T-cell (primary cell): ENCODE results near the gene MICU2. TPM values are rescaled to one million over a fixed set of nuclear protein-coding genes. Genes with fewer than 3 reads are reported as not detected.
A peak's percentile ranks its signal among the peaks of the same experiment; 100 is the strongest.

Source experiments
- ATAC-seq, 4 experiments: fragments of 200-7000 bp in 3 of 4; fragments of 150-1000 bp in 1 of 4; cut with Tn5 transposase; replicated peaks in 1 of 4; 1 replicate in 3 of 4; 2 replicates in 1 of 4; pipeline ENCODE4 v1.10.0; 2021; ENCODE audit warnings: moderate library complexity in 3 of 4, mild to moderate bottlenecking in 2 of 4, moderate number of reproducible peaks in 1 of 4
- CTCF ChIA-PET, 2 donors: fragments of 300-600 bp; sonication (Branson Sonifier 250); formaldehyde crosslinking; loops; one replicate each; lab custom pipeline; 2022; ENCODE audit warnings: antibody characterized with exemption in 2 of 2; lab: Charles Lee
- POLR2A ChIA-PET, 2 donors: fragments of 300-600 bp; sonication (Branson Sonifier 250); formaldehyde crosslinking; loops; one replicate each; lab custom pipeline; 2022; ENCODE audit warnings: antibody characterized with exemption in 2 of 2; lab: Charles Lee
- DNase-seq, 35 experiments: peaks; one replicate each; pipeline versions ENCODE4 v3.0.0 to v3.0.0-alpha.2; 2013 to 2023
- H3K27ac ChIP-seq: one replicate; pipeline ENCODE4 v1.5.1; 2013; ENCODE audit warnings: low read length
- H3K27me3 ChIP-seq, 2 experiments: replicated peaks in 1 of 2; 1 replicate in 1 of 2; 2 replicates in 1 of 2; pipeline versions ENCODE4 v1.6.1 to v1.7.0; 2013; ENCODE audit warnings: low read length in 1 of 2, mixed read lengths in 1 of 2; ENCODE audit not compliant: control insufficient read depth in 2 of 2, insufficient read depth in 2 of 2; ENCODE audit errors: extremely low read depth in 1 of 2
- H3K36me3 ChIP-seq, 2 donors: 1 replicate in 1 of 2; 2 replicates in 1 of 2; pipeline versions ENCODE4 v1.6.1 to v1.7.0; 2013; ENCODE audit warnings: low read length in 1 of 2; ENCODE audit not compliant: control insufficient read depth in 2 of 2, insufficient read depth in 1 of 2; ENCODE audit errors: extremely low read depth in 1 of 2
- H3K4me1 ChIP-seq, 2 experiments: 1 replicate in 1 of 2; 2 replicates in 1 of 2; pipeline versions ENCODE4 v1.6.1 to v1.7.0; 2013; ENCODE audit warnings: low read length in 2 of 2, mixed read lengths in 1 of 2; ENCODE audit not compliant: insufficient read depth in 2 of 2, control insufficient read depth in 1 of 2; ENCODE audit errors: extremely low read depth in 1 of 2
- H3K4me3 ChIP-seq, 2 donors: 1 replicate in 1 of 2; 2 replicates in 1 of 2; pipeline versions ENCODE4 v1.5.1 to v1.7.0; 2013; ENCODE audit warnings: mild to moderate bottlenecking in 2 of 2, low read length in 1 of 2, moderate library complexity in 1 of 2; ENCODE audit not compliant: control insufficient read depth in 1 of 2; ENCODE audit errors: extremely low read depth in 1 of 2
- H3K9me3 ChIP-seq: 2 replicates; pipeline ENCODE4 v1.7.0; 2013
- H3K27ac Mint-ChIP-seq, 2 donors: one replicate each; pipeline ENCODE4 v1.8.0; 2020 to 2021; ENCODE audit warnings: mild to moderate bottlenecking in 2 of 2, mixed read lengths in 2 of 2
- H3K27me3 Mint-ChIP-seq, 2 donors: one replicate each; pipeline ENCODE4 v1.8.0; 2021 to 2022; ENCODE audit warnings: mixed read lengths in 2 of 2
- H3K36me3 Mint-ChIP-seq: one replicate; pipeline ENCODE4 v1.8.0; 2021; ENCODE audit warnings: mixed read lengths
- H3K4me1 Mint-ChIP-seq, 3 donors: one replicate each; pipeline ENCODE4 v1.8.0; 2020 to 2022; ENCODE audit warnings: mixed read lengths in 3 of 3, mild to moderate bottlenecking in 1 of 3
- H3K4me3 Mint-ChIP-seq, 3 donors: one replicate each; pipeline ENCODE4 v1.8.0; 2020 to 2022; ENCODE audit warnings: mild to moderate bottlenecking in 3 of 3, mixed read lengths in 3 of 3, moderate library complexity in 3 of 3
- H3K9me3 Mint-ChIP-seq, 3 donors: one replicate each; pipeline ENCODE4 v1.8.0; 2020 to 2022; ENCODE audit warnings: mixed read lengths in 3 of 3
- WGBS: methylation state at CpG from one replicate; pipeline ENCODE4 v1.1.5; 2013; ENCODE audit warnings: missing lambda C conversion rate; ENCODE audit not compliant: insufficient coverage; 5-methylcytosine and 5-hydroxymethylcytosine counted together
- total RNA-seq, 35 experiments: library from RNA in 6 of 35; stranded (reverse) in 6 of 35; fragments of 120-200 nt in 1 of 35; gene quantifications; one replicate each; pipeline versions ENCODE4 v1.2.1 to v1.2.4 and lab custom pipeline; 2013 to 2026

The MICU2 gene
- total RNA-seq, 5 donors from 2014 or later (not counting 1 experiment from before 2014, with no cell fraction given), result 30.6 to 40.6 (median 38.6) TPM

DNA sequence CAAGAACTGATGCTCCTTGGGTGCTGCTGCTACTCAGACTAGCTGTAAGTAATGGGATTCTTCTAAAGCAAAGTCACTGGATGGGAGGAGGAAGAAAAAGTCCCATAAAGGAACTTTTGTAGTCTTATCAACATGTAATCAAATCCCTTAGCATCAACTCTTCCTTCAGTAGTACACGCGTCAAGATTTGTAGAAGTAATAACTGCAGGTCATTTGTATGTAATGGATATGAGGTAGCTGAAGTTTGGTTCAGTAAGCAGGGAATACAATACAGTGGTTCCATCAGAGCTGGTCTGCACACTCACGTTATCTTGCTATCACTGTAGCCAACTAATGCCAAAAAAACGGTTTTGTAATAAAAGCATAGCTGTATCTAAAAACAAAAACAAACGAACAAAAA, 72.5 kb downstream of the MICU2 start:
- no peak overlapping the region for H3K27ac ChIP-seq
- no peak for DNase-seq
- WGBS, result 100% methylated on average over 1 of the region's 5 CpGs
- no peak overlapping the region for H3K4me3 ChIP-seq
- ChIA-PET POLR2A (no interaction called here), CTCF (no interaction called here)
- peaks cover 0 to 14% of the 10 kb centered on the region in 2 experiments for H3K4me1 ChIP-seq
- no peak overlapping the region for H3K4me3 Mint-ChIP-seq
- no peaks in the 10 kb centered on the region for H3K27me3 ChIP-seq
- no peaks in the 10 kb centered on the region for H3K9me3 Mint-ChIP-seq
- H3K27ac Mint-ChIP-seq, result no peak overlapping the region
- peaks cover 0 to 3% of the 10 kb centered on the region in 2 donors for H3K36me3 ChIP-seq
- no peaks in the 10 kb centered on the region for H3K9me3 ChIP-seq
- ATAC-seq, result no peak
- peaks cover 11 to 22% (median 21%) of the 10 kb centered on the region in 3 donors for H3K4me1 Mint-ChIP-seq
- H3K36me3 Mint-ChIP-seq, result peaks cover 28% of the 10 kb centered on the region
- no peaks in the 10 kb centered on the region for H3K27me3 Mint-ChIP-seq

DNA sequence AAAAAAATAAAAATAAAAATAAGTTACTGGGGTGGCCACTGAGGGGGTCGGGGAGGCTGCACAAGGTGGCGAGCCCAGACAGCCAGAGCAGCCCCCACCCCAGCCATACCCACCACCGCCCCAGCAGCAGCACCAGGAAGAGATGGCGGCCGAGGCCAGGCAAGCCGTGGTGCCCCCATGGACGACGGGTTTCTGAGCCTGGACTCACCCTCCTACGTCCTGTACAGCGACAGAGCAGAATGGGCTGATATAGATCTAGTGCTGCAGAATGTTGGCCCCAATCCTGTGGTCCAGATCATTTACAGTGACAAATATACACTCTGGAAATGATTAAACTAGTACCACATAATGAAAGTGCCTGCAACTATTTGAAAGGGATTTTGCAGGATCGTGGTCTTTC, 73.3 kb downstream of the MICU2 start:
- H3K9me3 Mint-ChIP-seq, result no peaks in the 10 kb centered on the region
- H3K36me3 Mint-ChIP-seq, result peaks cover 33% of the 10 kb centered on the region
- ATAC-seq (no peak), DNase-seq (no peak)
- 94% methylated on average over 6 of the region's 11 CpGs for WGBS
- CTCF ChIA-PET, result no interaction called here
- peaks cover 11 to 22% (median 21%) of the 10 kb centered on the region in 3 donors for H3K4me1 Mint-ChIP-seq
- no peaks in the 10 kb centered on the region for H3K27me3 ChIP-seq
- H3K27me3 Mint-ChIP-seq, result no peaks in the 10 kb centered on the region
- H3K4me1 ChIP-seq, result peaks cover 0 to 14% of the 10 kb centered on the region in 2 experiments
- H3K9me3 ChIP-seq, result no peaks in the 10 kb centered on the region
- H3K36me3 ChIP-seq, result peaks cover 0 to 3% of the 10 kb centered on the region in 2 donors
- no peak overlapping the region for H3K27ac ChIP-seq
- POLR2A ChIA-PET, result no interaction called here
- no peak overlapping the region for H3K4me3 ChIP-seq
- H3K27ac Mint-ChIP-seq, result no peak overlapping the region
- H3K4me3 Mint-ChIP-seq, result no peak overlapping the region

DNA sequence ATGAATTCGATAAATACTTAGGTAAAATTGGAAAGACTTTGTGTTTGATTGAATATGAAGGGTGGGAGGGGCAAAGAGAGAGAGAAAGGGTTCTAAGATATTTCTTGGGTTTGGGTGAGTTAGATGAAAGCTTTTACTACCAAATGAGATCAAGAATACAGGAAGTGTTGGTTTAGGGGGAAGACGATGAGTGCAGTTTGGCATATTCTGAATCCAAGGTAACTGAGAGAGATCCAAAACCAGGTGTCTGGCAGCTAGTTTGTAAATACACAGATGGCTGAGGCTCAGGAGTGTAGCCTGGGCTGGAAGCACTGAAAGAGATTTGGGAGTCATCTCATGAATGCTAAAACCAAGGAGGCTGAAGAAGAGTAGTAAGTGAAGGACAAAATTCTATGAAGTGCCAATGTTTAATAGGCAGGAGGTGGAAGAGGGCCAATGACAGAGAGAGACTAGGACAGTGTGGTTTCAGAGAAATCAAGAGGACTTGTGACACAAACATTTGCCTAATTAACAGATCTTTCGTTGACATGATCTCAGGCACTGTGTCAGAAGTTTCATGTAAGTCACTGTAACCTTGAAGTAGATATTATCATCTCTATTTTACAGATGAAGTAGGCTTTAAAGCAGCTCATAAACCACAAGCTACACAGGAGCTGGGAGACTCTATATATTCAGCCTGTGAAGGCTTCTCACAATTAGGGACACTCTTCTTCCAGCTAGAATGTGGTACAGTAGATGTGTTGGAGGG, 74.7 kb downstream of the MICU2 start:
- peak in 2 of 4 experiments; percentile 54 to 71 for ATAC-seq
- CTCF ChIA-PET, result interaction anchor here in 1 of 2 donors (0.5 kb wide), 1 partner anchor 57 kb away, joined by 3 read pairs; no protein-coding TSS in a partner anchor

DNA sequence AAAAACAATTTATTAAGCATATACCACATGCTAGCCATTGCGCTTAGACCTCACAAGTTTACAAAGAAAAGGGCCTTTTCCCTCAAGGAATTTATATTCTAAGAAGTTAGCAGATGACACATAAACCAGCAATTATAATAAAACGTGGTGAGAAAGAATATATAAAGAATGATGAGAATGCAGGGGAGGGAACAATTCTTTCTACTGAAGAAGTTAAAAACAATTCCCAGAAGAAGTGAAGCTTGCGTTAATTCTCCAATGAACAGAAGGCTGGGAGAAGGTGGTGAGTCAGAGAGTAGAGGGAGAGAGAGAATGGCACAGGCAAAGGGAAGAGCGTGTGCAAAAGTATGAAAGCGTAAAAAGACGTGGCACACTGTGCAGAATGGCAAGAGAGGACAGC, 75.4 kb downstream of the MICU2 start:
- Histone ChIP-seq H3K27ac (no peak overlapping the region), H3K4me1 (peaks cover 0 to 14% of the 10 kb centered on the region in 2 experiments), H3K36me3 (peaks cover 0 to 5% of the 10 kb centered on the region in 2 donors), H3K27me3 (no peaks in the 10 kb centered on the region), H3K4me3 (no peak overlapping the region), H3K9me3 (no peaks in the 10 kb centered on the region)
- no peak overlapping the region for H3K4me3 Mint-ChIP-seq
- no peak for DNase-seq
- POLR2A ChIA-PET, result no interaction called here
- no peak overlapping the region for H3K27ac Mint-ChIP-seq
- 100% methylated on average over 1 of the region's 6 CpGs for WGBS
- H3K36me3 Mint-ChIP-seq, result peaks cover 38% of the 10 kb centered on the region
- ATAC-seq, result no peak
- no peaks in the 10 kb centered on the region for H3K27me3 Mint-ChIP-seq
- H3K9me3 Mint-ChIP-seq, result no peaks in the 10 kb centered on the region
- CTCF ChIA-PET, result interaction anchor here in 1 of 2 donors (0.5 kb wide), 1 partner anchor 58 kb away, joined by 3 read pairs; no protein-coding TSS in a partner anchor
- peaks cover 11 to 22% (median 21%) of the 10 kb centered on the region in 3 donors for H3K4me1 Mint-ChIP-seq

More for the DNA sequence above, 74.7 kb downstream of the MICU2 start:
- POLR2A ChIA-PET, result interaction anchor here in 1 of 2 donors (0.5 kb wide), 1 partner anchor 46 kb away, joined by 7 read pairs; no protein-coding TSS in a partner anchor
- peaks cover 0 to 5% of the 10 kb centered on the region in 2 donors for H3K36me3 ChIP-seq
- Mint-ChIP-seq H3K4me3 (no peak overlapping the region), H3K36me3 (peaks cover 34% of the 10 kb centered on the region), H3K9me3 (no peaks in the 10 kb centered on the region), H3K27me3 (no peaks in the 10 kb centered on the region), H3K27ac (no peak overlapping the region), H3K4me1 (peaks cover 11 to 22% (median 21%) of the 10 kb centered on the region in 3 donors)
- peaks cover 0 to 14% of the 10 kb centered on the region in 2 experiments for H3K4me1 ChIP-seq
- H3K27me3 ChIP-seq, result no peaks in the 10 kb centered on the region
- H3K27ac ChIP-seq, result no peak overlapping the region
- H3K4me3 ChIP-seq, result no peak overlapping the region
- no peaks in the 10 kb centered on the region for H3K9me3 ChIP-seq
- 40% methylated on average over 2 of the region's 3 CpGs for WGBS
- DNase-seq, result peak in 1 of 35 experiments; percentile 6

DNA sequence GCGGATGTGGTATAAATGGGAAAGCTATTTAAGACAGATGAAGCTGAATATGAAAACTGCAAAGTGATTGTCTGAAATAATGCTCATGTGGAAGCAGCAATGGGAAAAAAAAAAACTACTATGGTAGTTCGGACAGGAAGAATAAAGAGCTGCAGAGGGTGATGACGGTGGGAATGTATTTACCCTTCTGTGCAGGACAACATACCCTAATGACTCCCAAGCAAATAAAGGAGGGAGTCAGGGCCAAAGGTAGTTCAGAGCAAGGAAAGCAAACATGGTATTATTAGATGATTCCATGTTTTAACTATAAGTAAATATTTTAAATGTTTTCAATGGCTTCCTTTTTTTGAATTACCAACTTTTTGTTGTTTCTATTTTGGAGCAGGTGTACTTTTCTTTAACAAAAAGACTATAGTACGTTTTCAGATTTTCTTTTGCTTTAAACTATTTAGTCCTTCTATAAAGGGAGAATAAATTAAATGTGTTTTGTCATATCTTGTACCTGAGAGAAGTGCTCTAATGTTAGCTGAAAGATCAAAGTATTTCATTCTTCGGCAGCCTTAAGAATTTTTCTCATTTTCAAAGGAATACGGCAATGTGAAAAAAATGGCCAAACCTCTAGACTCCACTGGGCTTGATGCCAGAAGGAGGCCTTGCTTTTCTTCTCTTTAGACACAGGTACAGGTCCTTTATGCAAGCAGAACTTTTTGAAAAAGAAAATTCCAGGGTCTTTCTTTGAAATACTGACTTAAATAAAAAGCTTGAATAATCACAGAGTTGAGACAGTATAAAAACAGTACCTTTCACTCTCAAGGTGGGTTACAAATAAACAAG, 77.0 kb downstream of the MICU2 start:
- H3K4me3 Mint-ChIP-seq, result no peak overlapping the region
- WGBS, result 100% methylated on average over 2 of the region's 6 CpGs
- ATAC-seq, result no peak
- H3K9me3 Mint-ChIP-seq, result no peaks in the 10 kb centered on the region
- H3K36me3 Mint-ChIP-seq, result peaks cover 39% of the 10 kb centered on the region
- Histone ChIP-seq H3K9me3 (no peaks in the 10 kb centered on the region), H3K27ac (no peak overlapping the region), H3K27me3 (no peaks in the 10 kb centered on the region), H3K36me3 (peaks cover 0 to 14% of the 10 kb centered on the region in 2 donors), H3K4me1 (peaks cover 0 to 14% of the 10 kb centered on the region in 2 experiments), H3K4me3 (no peak overlapping the region)
- DNase-seq, result no peak
- ChIA-PET CTCF (interaction anchor here in 1 of 2 donors (0.6 to 0.7 kb wide), 4 partner anchors 31 to 1454 kb away, joined by 3 to 14 read pairs (median 5); no protein-coding TSS in a partner anchor), POLR2A (interaction anchor here in 1 of 2 donors (0.7 kb wide), 1 partner anchor 8 kb away, joined by 4 read pairs; no protein-coding TSS in a partner anchor)
- H3K27ac Mint-ChIP-seq, result no peak overlapping the region
- H3K27me3 Mint-ChIP-seq, result no peaks in the 10 kb centered on the region
- peaks cover under 1 to 13% (median 12%) of the 10 kb centered on the region in 3 donors for H3K4me1 Mint-ChIP-seq

DNA sequence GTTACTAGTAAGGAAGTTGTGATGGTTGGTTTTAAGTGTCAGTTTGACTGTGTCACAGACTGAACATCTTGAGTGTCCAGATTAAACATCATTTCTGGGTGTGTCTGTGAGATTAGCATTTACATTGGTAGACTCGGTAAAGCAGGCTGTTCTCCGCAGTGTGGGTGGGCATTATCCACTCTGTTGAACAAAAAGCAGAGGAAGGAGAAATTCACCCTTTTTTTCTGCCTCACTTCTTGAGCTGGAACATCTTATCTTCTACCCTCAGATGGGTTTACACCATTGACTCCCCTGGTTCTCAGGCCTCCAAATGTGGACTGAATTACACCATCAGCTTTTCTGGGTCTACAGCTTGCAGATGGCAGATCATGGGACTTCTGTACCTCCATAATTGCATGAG, 81.1 kb downstream of the MICU2 start:
- CTCF ChIA-PET, result no interaction called here
- no peak overlapping the region for H3K27ac ChIP-seq
- peaks cover 52% of the 10 kb centered on the region for H3K36me3 Mint-ChIP-seq

More for the DNA sequence above, 81.1 kb downstream of the MICU2 start:
- Mint-ChIP-seq H3K9me3 (no peaks in the 10 kb centered on the region), H3K4me1 (no peaks in the 10 kb centered on the region), H3K4me3 (no peak overlapping the region), H3K27me3 (no peaks in the 10 kb centered on the region), H3K27ac (no peak overlapping the region)
- H3K4me1 ChIP-seq, result no peaks in the 10 kb centered on the region
- POLR2A ChIA-PET, result no interaction called here
- no peaks in the 10 kb centered on the region for H3K27me3 ChIP-seq
- ATAC-seq, result no peak
- WGBS, result no CpG with 5 or more reads among the region's 2 CpGs
- H3K9me3 ChIP-seq, result no peaks in the 10 kb centered on the region
- no peak overlapping the region for H3K4me3 ChIP-seq
- no peak for DNase-seq
- H3K36me3 ChIP-seq, result peaks cover 0 to 35% of the 10 kb centered on the region in 2 donors
